Fibroblast of skin of back (primary cell): ENCODE data around the gene GLP2R.
"Not testable (repeated sequence)": the region's sequence is repeated elsewhere in the genome, so short reads cannot be mapped to it uniquely, and the experiment has no call there.

Experiments used
- DNase-seq: peaks from one replicate; pipeline ENCODE4 v3.0.0-alpha.2; 2013

The GLP2R gene

DNA sequence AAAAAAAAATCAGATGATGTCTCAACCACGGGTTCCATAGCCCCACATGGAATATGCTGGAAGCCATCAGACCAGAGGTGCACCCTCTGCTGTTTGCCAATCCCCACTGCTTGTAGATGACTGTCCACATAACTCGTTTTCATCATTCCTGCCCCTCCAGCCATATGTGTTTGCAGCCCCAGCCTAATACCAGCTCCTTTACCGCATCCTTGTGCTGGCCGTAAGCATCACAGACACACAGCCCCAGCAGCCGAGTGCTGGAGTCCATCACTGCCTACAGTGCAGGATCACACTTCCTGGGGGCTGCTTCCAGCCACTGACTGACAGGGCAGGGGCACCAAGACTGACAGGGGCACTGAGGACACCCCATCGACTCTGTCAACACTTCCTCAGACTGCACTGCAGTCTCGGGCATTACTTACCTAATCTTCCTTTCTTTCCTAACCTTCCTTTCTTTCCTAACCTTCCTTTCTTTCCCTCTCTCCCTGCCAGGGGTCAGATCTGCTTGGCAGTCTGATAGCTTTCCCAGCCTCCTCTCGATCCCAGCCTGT is 74.4 kb downstream of the GLP2R start:
- no peak for DNase-seq

DNA sequence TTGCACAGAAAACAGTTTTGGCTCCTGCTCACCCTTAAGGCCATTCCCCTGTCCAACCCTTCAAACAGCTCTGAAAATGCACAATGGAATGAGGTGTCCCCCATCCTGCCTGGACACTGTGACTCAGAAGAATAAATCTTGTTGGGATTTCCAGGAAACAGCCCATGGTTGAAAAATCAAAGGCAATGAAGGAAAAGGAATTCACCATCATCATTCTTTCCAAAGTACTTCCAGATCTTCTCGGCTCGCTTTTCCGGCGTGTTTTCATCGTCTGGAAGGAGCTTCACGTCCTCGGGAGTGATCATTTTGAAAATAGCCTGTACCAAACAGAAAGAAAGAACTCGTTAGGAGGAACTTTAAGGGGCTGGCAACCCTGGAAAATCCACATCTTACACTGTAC is 75.1 kb downstream of the GLP2R start:
- peak; percentile 81 for DNase-seq

DNA sequence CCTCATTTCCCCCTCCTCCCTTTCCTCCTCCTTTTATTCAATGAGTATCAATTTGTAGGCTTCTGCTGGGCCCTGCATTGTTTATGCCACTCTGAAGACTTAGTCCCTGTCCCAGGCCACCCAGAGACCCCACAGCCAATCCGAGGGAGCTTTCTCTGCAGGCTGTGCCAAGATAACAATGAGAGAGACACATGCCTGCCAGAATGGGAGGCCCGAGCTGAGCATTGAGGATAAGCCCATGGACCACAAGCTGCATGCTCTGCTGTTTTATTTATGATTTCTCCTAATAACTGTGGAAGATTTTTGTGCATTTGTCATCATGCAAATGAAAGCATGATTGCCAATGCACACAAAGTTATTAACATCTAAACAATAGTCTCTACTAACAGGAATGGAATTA is 76.4 kb downstream of the GLP2R start:
- no peak for DNase-seq

DNA sequence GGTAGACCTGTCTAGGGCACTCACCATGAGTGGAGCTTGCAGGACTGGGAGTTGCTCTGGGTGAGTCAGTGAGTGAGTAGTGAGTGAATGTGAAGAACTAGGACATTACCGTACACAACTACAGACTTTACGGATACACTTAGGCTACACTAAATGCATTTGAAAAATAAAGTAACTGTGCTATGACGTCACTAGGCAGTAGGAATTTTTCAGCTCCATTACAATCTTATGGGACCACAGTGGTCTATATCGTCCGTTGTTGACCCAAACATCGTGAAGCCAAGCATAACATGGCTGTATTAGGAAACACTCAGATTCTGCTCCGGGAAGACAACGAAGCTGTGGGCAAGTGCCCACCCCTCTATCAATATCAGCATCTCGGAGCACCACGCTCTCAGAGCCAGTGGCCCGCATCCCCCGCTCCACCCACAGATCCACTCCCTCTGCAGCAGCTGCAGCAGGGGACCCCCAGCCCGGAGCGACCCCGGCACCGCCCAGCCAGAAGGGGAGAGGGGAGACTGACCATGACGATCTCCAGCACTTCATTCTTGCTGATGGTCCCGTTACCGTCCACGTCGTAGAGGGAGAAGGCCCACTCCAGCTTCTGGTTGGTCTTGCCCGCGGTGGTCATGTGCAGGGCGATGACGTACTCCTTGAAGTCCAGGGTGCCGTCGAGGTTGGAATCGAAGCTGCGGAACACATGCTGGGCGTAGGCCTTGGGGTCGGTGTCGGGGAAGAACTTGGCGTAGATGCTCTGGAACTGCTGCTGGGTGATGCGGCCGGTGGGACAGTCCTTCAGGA is 78.8 kb downstream of the GLP2R start:
- DNase-seq: no peak

DNA sequence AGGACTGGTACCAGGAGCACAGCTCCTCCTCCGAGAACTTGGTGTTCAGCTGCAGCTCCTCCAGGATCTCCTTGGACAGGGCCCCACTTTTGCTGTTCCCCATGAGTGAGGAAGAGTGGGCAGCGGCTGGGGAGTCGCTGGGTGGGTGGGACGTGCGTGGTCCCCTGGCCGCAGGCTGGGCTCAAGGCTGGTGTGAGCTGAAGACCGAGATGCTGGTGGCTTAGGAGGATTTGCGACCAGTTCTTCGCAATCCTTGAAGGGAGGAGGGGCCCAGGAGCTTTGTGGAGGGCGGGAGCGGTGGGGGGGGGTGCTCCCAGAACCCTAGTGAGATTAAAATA is 79.3 kb downstream of the GLP2R start, which contains the start of gene RCVRN:
Gene RCVRN (minus strand): TSS at position 194 of the 338 bp plus-strand sequence. CDS start 91 bp downstream, at position 103.
- DNase-seq: no peak

DNA sequence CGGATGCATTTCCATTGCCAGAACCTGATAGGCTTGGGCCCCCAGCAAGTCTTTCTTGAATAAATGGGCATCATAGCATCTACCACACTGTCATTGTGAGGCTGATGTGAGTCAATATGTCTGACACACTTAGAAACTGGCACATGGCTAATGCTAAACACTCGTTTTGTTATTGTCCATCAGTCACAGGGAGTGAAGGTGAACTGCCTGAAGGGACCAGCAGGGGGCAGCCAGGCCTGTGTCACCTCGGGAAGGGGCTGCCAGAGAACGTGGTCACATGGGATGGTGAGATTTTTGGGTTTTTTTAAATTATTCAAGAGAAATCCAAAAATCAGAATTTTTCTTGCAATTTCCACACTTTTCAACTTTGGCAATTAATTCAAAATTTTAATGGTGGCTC is 80.2 kb downstream of the GLP2R start:
- DNase-seq: no peak

DNA sequence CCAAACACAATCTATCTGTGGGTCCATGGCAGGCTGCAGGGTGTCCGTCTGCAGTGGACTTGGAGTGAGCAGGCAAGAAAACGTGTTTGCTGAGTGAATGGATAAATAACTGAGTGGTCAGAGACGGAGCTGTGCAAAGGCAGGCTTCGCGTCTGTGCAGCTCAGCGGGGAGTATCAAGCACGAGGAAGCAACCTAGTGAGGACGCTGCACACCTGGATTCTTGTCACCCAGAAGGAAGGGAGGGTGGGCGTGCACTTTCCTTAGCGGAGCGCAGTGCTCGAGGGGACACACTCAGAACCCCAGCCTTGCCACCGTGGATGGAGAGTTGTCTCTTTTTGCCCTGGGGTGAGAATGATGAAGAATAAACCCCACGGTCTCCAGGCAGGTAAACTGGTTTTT is 80.9 kb downstream of the GLP2R start:
- DNase-seq: no peak

DNA sequence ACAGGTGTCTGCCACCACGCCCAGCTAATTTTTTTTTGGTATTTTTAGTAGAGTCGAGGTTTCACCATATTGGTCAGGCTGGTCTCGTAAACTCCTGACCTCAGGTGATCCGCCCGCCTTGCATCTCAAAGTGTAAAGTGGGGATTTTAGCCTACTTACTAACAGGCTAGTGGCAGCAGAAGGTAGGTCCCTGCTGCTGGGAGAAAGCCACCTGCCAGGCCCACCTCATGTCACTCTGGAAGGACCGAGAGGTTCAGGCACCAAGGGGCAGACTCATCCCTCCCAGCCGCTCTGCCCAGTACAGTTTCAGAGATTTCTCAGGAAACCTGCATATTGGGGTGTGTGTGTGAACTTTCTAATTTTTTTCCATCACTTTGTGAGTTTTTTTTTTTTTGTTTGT is 81.4 kb downstream of the GLP2R start:
- no peak for DNase-seq

DNA sequence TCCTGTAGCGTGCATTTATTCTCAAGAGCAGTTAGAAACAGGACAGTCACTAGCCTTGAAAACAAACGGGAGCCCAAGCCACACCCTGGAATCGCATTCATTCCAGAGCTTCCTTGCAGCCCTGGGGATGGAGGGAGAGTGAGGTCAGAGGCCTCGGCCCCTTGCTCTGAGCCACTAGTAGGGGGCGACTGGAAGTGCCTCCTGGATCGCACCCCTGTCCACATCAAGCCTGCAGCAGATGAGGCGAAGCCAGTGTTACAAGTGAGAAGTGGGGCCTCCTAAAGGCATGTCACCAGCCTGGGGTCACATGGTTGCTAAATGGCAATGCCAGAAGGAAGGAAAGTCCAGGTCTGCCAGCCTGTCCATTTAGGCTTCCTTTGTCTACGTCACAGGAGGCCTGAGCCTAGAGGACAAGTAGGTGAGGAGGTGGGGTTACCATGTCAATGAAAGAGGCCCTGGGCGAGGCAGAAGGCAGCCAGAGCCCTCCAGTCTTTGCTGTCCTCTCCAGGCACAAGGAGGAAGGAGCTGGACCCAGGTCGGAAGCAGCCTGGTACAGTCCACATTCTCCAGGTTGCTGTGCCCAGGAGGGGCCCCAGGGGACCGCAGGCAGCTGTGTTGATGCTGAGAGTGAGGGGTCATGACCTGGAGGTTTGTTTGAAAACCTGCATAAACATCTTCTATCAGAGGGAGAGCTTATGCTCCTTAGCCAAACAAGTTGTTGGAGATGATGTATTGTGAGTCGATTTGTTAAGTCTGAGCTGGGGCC is 82.3 kb downstream of the GLP2R start:
- DNase-seq: no peak

DNA sequence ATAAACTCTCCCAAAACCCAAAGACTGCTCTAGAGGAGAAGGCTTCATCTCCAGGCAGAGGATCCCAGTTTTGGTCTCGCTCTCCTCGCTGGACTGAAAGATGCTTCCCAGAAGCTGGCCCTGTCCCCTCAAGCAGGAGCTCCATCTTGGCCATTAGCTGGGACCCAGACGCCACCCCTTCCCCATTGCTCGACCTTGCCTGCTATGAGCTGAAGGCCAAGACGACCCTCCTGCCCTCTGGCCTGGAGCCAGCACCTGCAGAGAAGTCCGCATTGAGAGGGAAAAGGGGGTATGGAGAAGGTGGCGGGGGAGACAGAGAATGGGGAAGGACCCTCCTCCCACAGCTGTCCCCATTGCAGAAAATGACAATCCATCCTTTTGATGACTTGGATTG is 82.9 kb downstream of the GLP2R start:
- DNase-seq: no peak

DNA sequence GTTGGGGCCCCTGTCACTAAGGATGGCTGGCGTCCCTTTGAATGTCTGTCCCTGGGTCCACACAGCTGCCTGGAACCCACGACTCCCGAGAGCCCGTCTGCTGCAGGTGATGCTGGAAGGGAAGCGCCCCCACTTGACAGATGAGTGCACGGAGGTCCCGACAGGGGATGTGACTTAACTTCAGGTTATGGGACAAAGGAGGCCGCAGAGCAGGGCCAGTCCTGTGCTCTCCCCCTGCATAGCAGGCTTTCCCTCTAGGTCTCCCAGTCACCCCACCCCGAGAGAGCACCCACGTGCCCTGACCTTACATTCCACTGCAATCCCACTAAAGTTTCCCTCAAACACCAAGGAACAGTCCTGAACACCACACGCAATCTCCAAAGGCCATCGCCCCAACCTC is 85.4 kb downstream of the GLP2R start:
- DNase-seq: no peak

DNA sequence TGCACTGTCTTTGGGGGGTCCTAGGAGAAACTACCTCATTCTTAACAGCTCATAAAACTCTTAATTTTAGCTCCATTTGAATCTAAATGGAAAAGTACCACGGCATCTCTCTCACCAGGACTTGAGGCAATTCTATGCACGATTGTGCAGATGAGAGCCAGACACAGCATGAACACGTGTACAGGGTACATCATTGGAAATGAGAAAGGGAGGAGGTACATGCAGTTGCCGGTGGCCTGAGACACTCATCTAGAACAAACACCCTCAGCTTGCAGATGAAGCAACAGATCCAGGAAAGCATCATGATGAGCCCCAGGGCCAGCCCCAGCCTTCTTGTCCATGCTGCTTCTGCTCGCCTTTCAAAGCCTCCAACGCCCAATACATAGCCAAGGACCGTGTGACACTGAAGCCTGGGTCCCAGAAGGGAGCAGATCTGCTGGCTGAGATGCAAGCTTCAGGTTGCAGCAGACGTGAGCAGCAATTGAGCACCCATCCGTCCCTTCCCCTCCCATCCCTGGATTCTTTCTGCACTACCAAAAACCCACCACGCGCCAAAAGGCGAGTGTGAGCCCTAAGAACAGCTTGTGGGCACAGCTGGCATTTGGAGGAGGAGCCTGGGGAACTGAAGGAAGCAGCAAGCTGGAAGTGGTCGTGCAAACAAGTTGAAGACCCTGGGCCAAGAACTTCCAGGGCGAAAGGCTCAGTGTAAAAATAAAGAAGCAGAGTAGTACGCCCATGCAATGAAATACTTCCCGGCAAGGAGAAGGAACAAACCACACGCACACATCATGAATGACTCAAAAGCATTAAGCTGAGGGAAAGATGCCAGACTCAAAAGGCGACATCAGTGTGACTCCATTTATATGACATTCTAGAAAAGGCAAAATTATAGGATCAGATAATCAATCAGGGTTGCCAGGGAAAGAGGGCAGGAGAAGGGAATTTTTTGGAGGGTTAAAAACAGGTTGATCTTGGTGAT is 86.7 kb downstream of the GLP2R start:
- no peak for DNase-seq

DNA sequence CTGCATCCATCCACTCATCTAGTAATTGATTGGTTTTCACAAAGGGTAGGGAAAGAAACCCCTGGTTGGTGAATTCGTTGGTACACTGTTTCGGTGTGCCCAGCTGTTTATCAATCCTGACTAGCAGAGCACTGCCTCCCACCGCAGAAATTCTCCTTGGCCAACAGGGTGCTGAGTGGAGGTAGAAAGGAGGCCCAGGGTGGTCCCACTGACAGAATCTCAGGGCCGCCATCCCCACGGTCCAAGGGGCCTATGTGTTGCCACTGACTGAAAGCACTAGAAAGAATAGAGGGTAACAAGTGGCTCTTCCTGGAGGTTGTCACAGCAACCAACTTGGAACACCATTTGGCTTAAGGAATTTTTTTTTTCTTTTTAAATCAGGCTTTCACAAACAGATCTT is 87.8 kb downstream of the GLP2R start:
- no peak for DNase-seq

DNA sequence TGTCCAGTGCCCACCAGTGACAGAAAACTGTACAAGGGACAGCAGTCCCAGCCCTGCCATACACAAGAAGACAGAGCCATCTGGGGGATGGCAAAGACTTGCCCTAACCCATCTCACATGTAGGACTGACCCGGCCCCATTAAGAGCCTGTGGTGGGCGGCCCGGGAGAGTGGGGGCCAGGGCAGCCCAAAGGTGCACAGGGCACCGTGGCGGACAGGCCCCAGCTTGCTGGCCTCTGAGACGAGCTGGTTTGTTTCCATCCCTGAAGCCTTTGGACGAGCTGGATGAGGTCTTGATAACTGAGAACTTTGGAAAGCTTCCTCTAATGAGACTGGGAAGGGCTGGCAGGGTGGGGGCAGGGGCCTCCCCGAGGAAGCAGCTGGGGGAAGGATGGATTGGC is 90.4 kb downstream of the GLP2R start:
- DNase-seq: no peak

DNA sequence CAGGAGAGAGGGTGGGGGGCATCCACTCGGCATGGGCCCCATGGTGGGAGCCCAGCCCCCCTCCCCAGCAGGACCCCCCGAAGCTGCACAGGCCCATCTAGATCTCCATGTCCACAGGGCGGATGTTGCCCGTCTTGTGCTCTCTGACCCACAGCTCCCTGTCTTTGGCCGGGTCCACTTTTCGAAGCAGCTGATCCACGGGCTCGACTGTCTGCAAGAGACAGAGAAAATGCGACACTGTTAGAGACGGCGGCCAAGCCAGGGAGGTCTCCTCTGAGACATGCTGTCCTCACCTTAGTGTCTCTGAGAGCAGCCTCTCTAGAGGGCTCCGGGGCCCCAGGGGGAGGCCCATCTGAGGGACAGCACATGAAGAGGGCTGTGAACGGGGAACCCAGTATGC is 91.4 kb downstream of the GLP2R start:
- DNase-seq: no peak

DNA sequence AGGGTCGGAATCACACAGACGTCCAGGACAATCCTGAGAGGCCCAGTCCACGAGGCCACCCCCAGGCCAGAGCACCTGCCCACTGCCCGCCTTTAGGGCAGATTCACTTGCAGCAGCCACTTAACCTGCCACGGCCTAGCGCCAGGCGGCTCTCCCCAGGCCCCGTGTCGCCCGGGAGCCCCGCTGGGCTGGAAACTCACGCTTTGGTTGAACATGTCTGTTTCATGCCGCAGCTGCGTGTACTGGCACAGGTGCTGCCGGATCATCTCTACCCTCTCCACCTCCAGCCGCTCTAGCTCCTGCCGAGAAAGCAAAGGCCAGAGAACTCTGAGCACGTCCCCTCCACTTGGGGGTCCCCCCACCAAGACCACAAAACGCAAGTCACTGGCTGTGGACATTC is 92.1 kb downstream of the GLP2R start:
- DNase-seq: no peak

DNA sequence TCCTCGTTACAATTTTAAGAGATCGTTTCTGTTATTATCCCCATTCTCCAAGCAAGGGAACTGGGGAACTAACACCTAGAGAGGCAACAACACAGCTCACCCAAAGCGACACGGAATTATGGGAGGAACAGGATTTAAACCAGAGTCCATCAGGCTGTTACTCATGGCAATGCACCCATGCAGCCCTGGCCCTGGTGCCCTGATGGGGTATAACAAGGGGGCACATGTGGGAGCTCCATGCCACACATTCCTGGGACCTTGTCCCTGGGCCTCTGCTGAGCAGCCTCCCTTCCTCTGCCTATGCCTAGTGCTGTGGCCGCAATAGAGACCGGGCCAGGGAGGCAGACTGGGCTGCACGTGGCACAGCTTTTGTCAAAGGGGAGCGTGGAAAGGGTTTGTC is 92.6 kb downstream of the GLP2R start:
- no peak for DNase-seq

DNA sequence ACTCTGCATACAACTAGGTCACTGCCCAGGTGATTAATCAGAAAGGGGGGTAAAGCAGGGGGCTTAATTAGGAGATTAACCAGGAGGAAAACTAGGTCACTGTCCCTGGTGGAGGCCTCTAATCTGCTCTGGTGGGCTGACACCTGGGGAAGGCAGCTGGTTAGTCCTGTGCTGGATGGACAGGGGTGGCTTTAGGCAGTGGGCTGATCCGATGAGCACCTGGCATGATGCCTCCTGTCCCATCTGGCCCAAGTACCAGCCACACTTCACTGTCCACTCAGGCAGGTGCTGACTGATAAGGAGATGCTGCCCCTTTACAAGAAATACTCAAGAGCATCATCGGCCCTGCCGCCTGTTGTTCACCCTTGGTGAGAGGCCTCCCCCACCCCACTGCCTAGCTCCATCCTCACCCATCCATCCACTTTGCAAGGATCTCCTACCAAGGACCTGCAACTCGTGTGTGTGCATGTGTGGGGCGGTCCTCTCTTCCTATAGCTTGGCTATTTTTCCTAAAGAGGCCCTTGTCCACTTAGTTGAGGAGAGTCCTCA is 93.2 kb downstream of the GLP2R start:
- no peak for DNase-seq

DNA sequence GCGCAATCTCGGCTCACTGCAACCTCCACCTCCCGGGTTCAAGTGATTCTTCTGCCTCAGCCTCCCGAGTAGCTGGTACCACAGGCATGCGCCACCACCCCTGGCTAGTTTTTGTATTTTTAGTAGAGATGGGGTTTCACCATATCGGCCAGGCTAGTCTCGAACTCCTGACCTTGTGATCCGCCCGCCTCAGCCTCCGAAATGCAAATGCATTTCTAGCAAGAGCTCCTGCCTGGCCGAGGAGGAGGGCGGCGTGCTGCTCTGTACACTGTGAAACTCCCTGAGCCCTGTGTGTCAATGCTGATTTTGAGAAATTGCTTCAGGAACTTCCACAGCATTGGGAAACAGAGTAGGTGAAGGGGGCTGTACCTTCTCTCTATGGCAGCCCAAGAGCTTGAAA is 95.5 kb downstream of the GLP2R start:
- not testable (repeated sequence) for DNase-seq

DNA sequence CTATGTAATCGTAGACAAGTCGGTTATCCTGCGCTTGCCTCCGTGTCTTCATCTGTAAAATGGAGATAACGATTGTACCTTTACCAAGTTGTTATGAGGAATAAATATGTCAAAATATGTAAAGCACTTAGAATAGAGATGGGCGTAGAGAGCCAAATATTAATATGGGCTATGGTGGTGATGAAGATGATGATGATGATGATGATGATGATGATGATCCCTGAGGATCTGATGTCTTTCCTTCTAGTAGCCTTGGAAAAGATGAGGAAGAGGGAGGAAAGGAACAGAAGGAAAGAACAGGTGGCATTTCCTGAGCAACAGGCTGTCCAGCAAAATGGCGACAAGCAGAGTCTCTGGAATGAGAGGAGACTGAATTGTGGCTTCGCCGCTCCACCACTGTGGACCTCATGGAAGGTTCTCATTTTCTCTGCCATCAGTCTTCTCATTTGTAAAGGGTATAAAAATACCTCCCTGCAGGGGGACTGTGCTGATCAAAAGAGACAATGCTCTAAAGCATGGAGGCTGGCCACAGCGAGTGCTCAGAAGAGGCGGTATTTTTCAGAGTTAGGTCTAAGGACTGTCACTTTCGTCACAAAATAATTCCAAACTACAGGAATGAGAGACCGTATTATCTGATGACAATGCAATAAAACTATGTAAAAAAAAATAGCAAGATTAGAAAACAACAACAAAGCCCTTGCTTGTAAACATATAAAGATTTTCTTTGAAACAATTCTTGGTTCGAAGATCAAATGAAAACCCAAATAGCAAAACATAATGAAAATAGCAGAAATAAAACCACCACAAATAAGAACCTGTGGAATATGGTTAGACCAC is 96.5 kb downstream of the GLP2R start:
- DNase-seq: no peak

DNA sequence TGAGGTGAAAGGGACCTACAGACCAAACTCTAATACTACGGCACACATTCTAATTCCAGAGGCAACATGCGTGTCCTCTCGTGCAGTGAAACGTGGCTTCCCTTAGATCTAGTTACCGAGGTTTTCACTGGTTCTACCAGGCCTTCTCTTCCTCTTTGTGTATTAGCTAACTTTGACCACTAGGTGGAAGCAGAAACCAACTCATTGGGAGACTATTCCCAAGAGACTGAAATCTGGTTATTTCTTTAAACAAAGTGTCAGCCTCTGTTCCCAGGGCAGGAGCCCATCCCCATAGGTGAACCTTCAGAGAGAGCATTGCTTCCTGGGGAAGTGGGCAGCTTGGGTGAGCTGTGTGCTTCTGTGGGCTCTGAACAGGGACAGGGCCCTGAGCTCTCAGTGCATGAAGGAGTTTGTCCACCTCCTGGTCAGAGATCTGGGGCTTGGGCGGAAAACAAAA is 99.0 kb downstream of the GLP2R start:
- DNase-seq: peak; percentile 73
